ENCODE results near the gene SCNN1G.

Gene SCNN1G

GRCh38 chr16:23149993-23150364 is 32.6 kb upstream of the SCNN1G start:
- DNase-seq (ENCODE audit: low read depth): no peak
- in situ Hi-C loops (cut with HindIII; ENCODE audit: low sequenced_read_pairs): no loop called here
- no peak for TF ChIP-seq CTCF (IDR thresholded peaks at IDR 0.05; ENCODE audit: low read depth, low read length, missing control alignments)
- peak overlapping the region; percentile 63 for H3K4me3 ChIP-seq (ENCODE audit: low read depth, low read length)

- H3K4me3 ChIP-seq (ENCODE audit: low read depth, low read length): no peak overlapping the region
- in situ Hi-C loops (cut with HindIII; ENCODE audit: low sequenced_read_pairs): no loop called here
- DNase-seq (ENCODE audit: low read depth): no peak
- no peak for TF ChIP-seq CTCF (IDR thresholded peaks at IDR 0.05; ENCODE audit: low read depth, low read length, missing control alignments)
These were observed 30.0 kb upstream of the SCNN1G start for GRCh38 chr16:23152386-23153178.

GRCh38 chr16:23155445-23156049 is 27.0 kb upstream of the SCNN1G start:
- in situ Hi-C loops (cut with HindIII; ENCODE audit: low sequenced_read_pairs): no loop called here
- no peak for DNase-seq (ENCODE audit: low read depth)
- no peak overlapping the region for H3K4me3 ChIP-seq (ENCODE audit: low read depth, low read length)

GRCh38 chr16:23156110-23156509 is 26.4 kb upstream of the SCNN1G start:
- no peak for DNase-seq (ENCODE audit: low read depth)
- in situ Hi-C loops (cut with HindIII; ENCODE audit: low sequenced_read_pairs): no loop called here
- no peak for TF ChIP-seq CTCF (IDR thresholded peaks at IDR 0.05; ENCODE audit: low read depth, low read length, missing control alignments)
- H3K4me3 ChIP-seq (ENCODE audit: low read depth, low read length): no peak overlapping the region

More at GRCh38 chr16:23155445-23156049, 27.0 kb upstream of the SCNN1G start:
- peak; percentile 38 for TF ChIP-seq CTCF (IDR thresholded peaks at IDR 0.05; ENCODE audit: low read depth, low read length, missing control alignments)

GRCh38 chr16:23156946-23157460 is 25.5 kb upstream of the SCNN1G start:
- in situ Hi-C loops (cut with HindIII; ENCODE audit: low sequenced_read_pairs): no loop called here
- no peak for TF ChIP-seq CTCF (IDR thresholded peaks at IDR 0.05; ENCODE audit: low read depth, low read length, missing control alignments)
- no peak for DNase-seq (ENCODE audit: low read depth)
- no peak overlapping the region for H3K4me3 ChIP-seq (ENCODE audit: low read depth, low read length)

- no peak for TF ChIP-seq CTCF (IDR thresholded peaks at IDR 0.05; ENCODE audit: low read depth, low read length, missing control alignments)
- in situ Hi-C loops (cut with HindIII; ENCODE audit: low sequenced_read_pairs): no loop called here
- DNase-seq (ENCODE audit: low read depth): no peak
- no peak overlapping the region for H3K4me3 ChIP-seq (ENCODE audit: low read depth, low read length)
These were observed 24.4 kb upstream of the SCNN1G start for GRCh38 chr16:23158114-23158513.
